ENCODE measurements around the gene STEAP1B. TPM values are rescaled to one million over a fixed set of nuclear protein-coding genes. Genes with fewer than 3 reads are reported as not detected.

STEAP1B gene
- total RNA-seq, 1 experiment from 2014 or later = 0.27 TPM

GRCh38 chr7:22548313-22548712 is 48.3 kb upstream of the STEAP1B start:
- ChIA-PET CTCF (no interaction called here), RAD21 (ENCODE audit: low non-redundant PET in 1 of 2, low total read pairs in 2 of 2, uncharacterized antibody in 2 of 2, unreplicated experiment in 2 of 2) (no interaction called here), POLR2A (no interaction called here)
- peaks cover 0 to 9% of the 10 kb centered on the region in 2 experiments; a peak in 2 of 4 replicates for H3K4me1 ChIP-seq (ENCODE audit: control insufficient read depth in 1 of 2, insufficient read depth in 2 of 2, low read length in 2 of 2)
- no peaks in the 10 kb centered on the region for H3K36me3 ChIP-seq (ENCODE audit: control insufficient read depth in 1 of 2, insufficient read depth in 2 of 2, low read length in 2 of 2)
- intact Hi-C loops (cut with micrococcal nuclease) = no loop called here
- H3K27me3 ChIP-seq (ENCODE audit: insufficient read depth, low read length) = no peaks in the 10 kb centered on the region; the same call in 1 of the 2 replicates
- TF ChIP-seq EZH2phosphoT487 (IDR thresholded peaks at IDR 0.05; ENCODE audit: borderline replicate concordance) (no peak), YY1 (IDR thresholded peaks at IDR 0.05; ENCODE audit: extremely low read depth, insufficient replicate concordance, low read depth, low read length) (no peak), POLR2A (IDR thresholded peaks at IDR 0.05; ENCODE audit: borderline replicate concordance, extremely low read depth, insufficient read depth, insufficient read length) (no peak), ZFX (IDR thresholded peaks at IDR 0.05) (no peak), RAD21 (IDR thresholded peaks at IDR 0.05; ENCODE audit: low read depth) (no peak), EZH2 (IDR thresholded peaks at IDR 0.05) (no peak), EGR1 (IDR thresholded peaks at IDR 0.05; ENCODE audit: low read depth) (no peak), FOSL1 (IDR thresholded peaks at IDR 0.05; ENCODE audit: low read depth) (no peak), ATF3 (IDR thresholded peaks at IDR 0.05) (no peak), SP1 (IDR thresholded peaks at IDR 0.05; ENCODE audit: low read depth) (no peak)
- H3K27ac ChIP-seq (ENCODE audit: low read depth, low read length) = no peak overlapping the region
- H4K20me1 ChIP-seq (ENCODE audit: insufficient read depth) = no peaks in the 10 kb centered on the region
- H3K9me3 ChIP-seq (ENCODE audit: control insufficient read depth in 1 of 2, insufficient read depth in 1 of 2, low read depth in 1 of 2, low read length in 2 of 2) = no peaks in the 10 kb centered on the region
- no peak overlapping the region for H3K4me2 ChIP-seq (ENCODE audit: low read length)
- no peak for DNase-seq (ENCODE audit: low read depth, low spot score)
- ATAC-seq = no peak
- no peaks in the 10 kb centered on the region for H3K79me2 ChIP-seq (ENCODE audit: insufficient read depth, low read length)
- H2AFZ ChIP-seq (ENCODE audit: low read depth, low read length, poor library complexity, severe bottlenecking) = no peak overlapping the region
- no TSS peak for BruUV-seq (replicated peaks)
- no peak overlapping the region for H3K4me3 ChIP-seq (replicated peaks in 1 of 2; ENCODE audit: low read depth in 1 of 2, low read length in 2 of 2)
- H3K9ac ChIP-seq (ENCODE audit: low read length) = no peak overlapping the region
- no peaks in the 10 kb centered on the region for H3K9me2 ChIP-seq (ENCODE audit: insufficient read depth)

GRCh38 chr7:22546769-22547168 is 46.8 kb upstream of the STEAP1B start:
- intact Hi-C loops (cut with micrococcal nuclease) = no loop called here
- Histone ChIP-seq H3K9me3 (ENCODE audit: control insufficient read depth in 1 of 2, insufficient read depth in 1 of 2, low read depth in 1 of 2, low read length in 2 of 2) (no peaks in the 10 kb centered on the region), H3K4me3 (replicated peaks in 1 of 2; ENCODE audit: low read depth in 1 of 2, low read length in 2 of 2) (no peak overlapping the region), H4K20me1 (ENCODE audit: insufficient read depth) (no peaks in the 10 kb centered on the region), H3K27me3 (ENCODE audit: insufficient read depth, low read length) (no peaks in the 10 kb centered on the region; the same call in 1 of the 2 replicates), H3K9me2 (ENCODE audit: insufficient read depth) (no peaks in the 10 kb centered on the region), H3K9ac (ENCODE audit: low read length) (no peak overlapping the region), H3K27ac (ENCODE audit: low read depth, low read length) (no peak overlapping the region), H2AFZ (ENCODE audit: low read depth, low read length, poor library complexity, severe bottlenecking) (no peak overlapping the region), H3K79me2 (ENCODE audit: insufficient read depth, low read length) (no peaks in the 10 kb centered on the region), H3K4me1 (ENCODE audit: control insufficient read depth in 1 of 2, insufficient read depth in 2 of 2, low read length in 2 of 2) (peaks cover 0 to 9% of the 10 kb centered on the region in 2 experiments; a peak in 2 of 4 replicates), H3K4me2 (ENCODE audit: low read length) (no peak overlapping the region), H3K36me3 (ENCODE audit: control insufficient read depth in 1 of 2, insufficient read depth in 2 of 2, low read length in 2 of 2) (no peaks in the 10 kb centered on the region)
- ChIA-PET RAD21 (ENCODE audit: low non-redundant PET in 1 of 2, low total read pairs in 2 of 2, uncharacterized antibody in 2 of 2, unreplicated experiment in 2 of 2) (no interaction called here), POLR2A (no interaction called here), CTCF (no interaction called here)
- no peak for DNase-seq (ENCODE audit: low read depth, low spot score)
- no TSS peak for BruUV-seq (replicated peaks)
- no peak for ATAC-seq
- TF ChIP-seq TCF7L2 (IDR thresholded peaks at IDR 0.05; ENCODE audit: borderline replicate concordance, extremely low read depth, insufficient read depth, insufficient read length) (no peak), EZH2 (IDR thresholded peaks at IDR 0.05) (no peak), FOSL1 (IDR thresholded peaks at IDR 0.05; ENCODE audit: low read depth) (no peak), EGR1 (IDR thresholded peaks at IDR 0.05; ENCODE audit: low read depth) (no peak), CBX3 (IDR thresholded peaks at IDR 0.05; ENCODE audit: low read depth) (no peak), ZNF274 (IDR thresholded peaks at IDR 0.05; ENCODE audit: low read depth, low read length) (no peak), SRF (IDR thresholded peaks at IDR 0.05; ENCODE audit: low read depth) (no peak), ATF3 (IDR thresholded peaks at IDR 0.05) (no peak), ZBTB33 (IDR thresholded peaks at IDR 0.05; ENCODE audit: extremely low read depth, insufficient replicate concordance, low read length) (no peak), POLR2AphosphoS5 (IDR thresholded peaks at IDR 0.05; ENCODE audit: low read depth, low read length) (no peak), CTCF (IDR thresholded peaks at IDR 0.05 in 2 of 3, conservative IDR thresholded peaks at IDR 0.05 in 1 of 3; ENCODE audit: borderline replicate concordance in 1 of 3, insufficient read depth in 1 of 3, low read depth in 2 of 3, low read length in 2 of 3) (no peak), SIN3A (IDR thresholded peaks at IDR 0.05; ENCODE audit: low read depth) (no peak), ZFX (IDR thresholded peaks at IDR 0.05) (no peak)

All from HCT116 (cell line).